ENCODE measurements around the gene KAT2B. TPM values are rescaled to one million over a fixed set of nuclear protein-coding genes. Genes with fewer than 3 reads are reported as not detected.

The KAT2B gene
- polyA plus RNA-seq, 1 experiment, result 5.5 TPM

GRCh38 chr3:20154928-20155327 is 114.7 kb downstream of the KAT2B start:
- Histone ChIP-seq H3K9me3 (ENCODE audit: control insufficient read depth, insufficient read depth, low read length) (no peaks in the 10 kb centered on the region), H3K4me3 (ENCODE audit: low read depth, low read length) (no peak overlapping the region), H3K27me3 (ENCODE audit: control insufficient read depth, insufficient read depth, low read length) (no peaks in the 10 kb centered on the region), H3K27ac (ENCODE audit: low read depth, low read length) (no peak overlapping the region)
- ChIA-PET POLR2A (no interaction called here), CTCF (interaction anchor here (0.8 kb wide), 1 partner anchor 270 kb away, joined by 3 read pairs; no protein-coding TSS in a partner anchor)
- no peak for DNase-seq (ENCODE audit: low read depth, low spot score)
- no peak for TF ChIP-seq CTCF (IDR thresholded peaks at IDR 0.05; ENCODE audit: low read depth, low read length)

- no peak overlapping the region for H3K4me3 ChIP-seq (ENCODE audit: low read depth, low read length)
- DNase-seq (ENCODE audit: low read depth, low spot score), result no peak
- no peak for TF ChIP-seq CTCF (IDR thresholded peaks at IDR 0.05; ENCODE audit: low read depth, low read length)
- H3K27ac ChIP-seq (ENCODE audit: low read depth, low read length), result no peak overlapping the region
- ChIA-PET CTCF (no interaction called here), POLR2A (no interaction called here)
- no peaks in the 10 kb centered on the region for H3K9me3 ChIP-seq (ENCODE audit: control insufficient read depth, insufficient read depth, low read length)
- H3K27me3 ChIP-seq (ENCODE audit: control insufficient read depth, insufficient read depth, low read length), result no peaks in the 10 kb centered on the region
These were observed 120.0 kb downstream of the KAT2B start for GRCh38 chr3:20160230-20160629.

DNA sequence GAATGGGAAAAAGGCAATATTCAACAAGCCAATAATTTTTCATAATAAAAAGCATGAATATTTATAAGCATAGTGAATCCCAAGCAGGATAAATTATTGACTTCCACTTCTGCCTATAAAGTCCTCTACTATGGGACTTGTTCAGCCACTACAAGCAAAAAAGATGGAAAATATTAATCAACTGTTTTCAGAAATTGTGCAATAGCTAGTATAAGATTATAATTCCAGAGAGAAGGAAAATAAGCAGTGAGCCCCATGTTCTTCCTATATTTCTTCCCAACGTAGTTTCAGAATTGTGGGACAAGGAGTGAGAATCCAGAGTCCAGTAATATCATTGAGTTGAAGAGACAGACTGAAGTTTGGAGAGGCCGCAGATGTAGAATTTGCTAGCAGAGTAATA is 121.5 kb downstream of the KAT2B start:
- DNase-seq (ENCODE audit: low read depth, low spot score), result no peak
- Histone ChIP-seq H3K4me3 (ENCODE audit: low read depth, low read length) (no peak overlapping the region), H3K27ac (ENCODE audit: low read depth, low read length) (no peak overlapping the region), H3K9me3 (ENCODE audit: control insufficient read depth, insufficient read depth, low read length) (no peaks in the 10 kb centered on the region), H3K27me3 (ENCODE audit: control insufficient read depth, insufficient read depth, low read length) (no peaks in the 10 kb centered on the region)
- no peak for TF ChIP-seq CTCF (IDR thresholded peaks at IDR 0.05; ENCODE audit: low read depth, low read length)
- ChIA-PET CTCF (no interaction called here), POLR2A (no interaction called here)

GRCh38 chr3:20173844-20174410 is 133.7 kb downstream of the KAT2B start:
- Histone ChIP-seq H3K4me3 (ENCODE audit: low read depth, low read length) (no peak overlapping the region), H3K9me3 (ENCODE audit: control insufficient read depth, insufficient read depth, low read length) (no peaks in the 10 kb centered on the region), H3K27me3 (ENCODE audit: control insufficient read depth, insufficient read depth, low read length) (no peaks in the 10 kb centered on the region), H3K27ac (ENCODE audit: low read depth, low read length) (no peak overlapping the region)
- CTCF ChIA-PET, result interaction anchor here (0.7 to 1.0 kb wide), 2 partner anchors 9 to 32 kb away, joined by 3 to 4 read pairs; no protein-coding TSS in a partner anchor
- TF ChIP-seq CTCF (IDR thresholded peaks at IDR 0.05; ENCODE audit: low read depth, low read length), result no peak
- DNase-seq (ENCODE audit: low read depth, low spot score), result no peak
- POLR2A ChIA-PET, result no interaction called here

- Histone ChIP-seq H3K27ac (ENCODE audit: low read depth, low read length) (no peak overlapping the region), H3K27me3 (ENCODE audit: control insufficient read depth, insufficient read depth, low read length) (no peaks in the 10 kb centered on the region), H3K4me3 (ENCODE audit: low read depth, low read length) (no peak overlapping the region), H3K9me3 (ENCODE audit: control insufficient read depth, insufficient read depth, low read length) (peaks cover 2% of the 10 kb centered on the region; the same call in 1 of the 2 replicates)
- ChIA-PET CTCF (no interaction called here), POLR2A (no interaction called here)
- no peak for TF ChIP-seq CTCF (IDR thresholded peaks at IDR 0.05; ENCODE audit: low read depth, low read length)
- DNase-seq (ENCODE audit: low read depth, low spot score), result no peak
These were observed 141.0 kb downstream of the KAT2B start for GRCh38 chr3:20181276-20181675.
